Ovary (tissue), 9 donors: Measurements from ENCODE around the gene NR3C1. TPM values are rescaled to one million over a fixed set of nuclear protein-coding genes. Genes with fewer than 3 reads are reported as not detected.

Source experiments
- DNase-seq, 5 donors: peaks; one replicate each; pipeline ENCODE4 v3.0.0-alpha.2; 2019 to 2020
- H3K27ac ChIP-seq, 2 donors: fragments of 200-600 bp; one replicate each; pipeline versions ENCODE4 v1.5.1 to v1.8.0; 2019 to 2022
- H3K27me3 ChIP-seq: fragments of 200-600 bp; one replicate; pipeline ENCODE4 v1.8.0; 2022
- H3K36me3 ChIP-seq: fragments of 200-600 bp; sonication (generic); one replicate; pipeline ENCODE4 v1.5.1; 2019
- H3K4me1 ChIP-seq: one replicate; pipeline ENCODE4 v1.8.1; 2013; ENCODE audit warnings: mild to moderate bottlenecking, moderate library complexity; ENCODE audit not compliant: insufficient read depth
- H3K4me3 ChIP-seq: fragments of 200-600 bp; sonication (generic); one replicate; pipeline ENCODE4 v1.5.1; 2017
- H3K9me3 ChIP-seq, 2 donors: fragments of 200-600 bp in 1 of 2; sonication (generic) in 1 of 2; one replicate each; pipeline versions ENCODE4 v1.5.1 to v1.8.1; 2013 to 2019; ENCODE audit warnings: mild to moderate bottlenecking in 1 of 2, moderate library complexity in 1 of 2
- EP300 ChIP-seq: sonication (generic); formaldehyde crosslinking; IDR thresholded peaks from one replicate; pipeline ENCODE4 v1.6.1; 2017; ENCODE audit warnings: antibody characterized with exemption
- POLR2A ChIP-seq: fragments of 450-650 bp; IDR thresholded peaks from one replicate; pipeline ENCODE4 v1.6.1; 2017; ENCODE audit warnings: antibody characterized with exemption, mild to moderate bottlenecking, moderate library complexity
- WGBS, 3 donors: extraction: QIAGEN DNeasy Blood & Tissue Kit in 1 of 3; methylation state at CpG; one replicate each; pipeline versions ENCODE4 v1.1.5 to v1.1.7; 2013 to 2017; 5-methylcytosine and 5-hydroxymethylcytosine counted together
- intact Hi-C, 4 donors: fragments of 100-400 bp; cut with DNase I; formaldehyde crosslinking; loops; one replicate each; pipeline versions ENCODE4 v1.11.0 to v1.15.1; 2022 to 2023
- polyA plus RNA-seq, 2 donors: library from polyadenylated mRNA; stranded (reverse); fragments of 200-250 nt in 1 of 2; fragments of 350-450 nt in 1 of 2; fragmentation: Illumina TruSeq in 1 of 2; extraction: RNeasy Lipid Tissue Mini Kit (QIAGEN cat#74804) in 1 of 2; gene quantifications; one replicate each; pipeline ENCODE4 v1.2.3, GENCODE V29; 2013 to 2014
- total RNA-seq, 7 donors: library from RNA; depleted of rRNA in 2 of 7; stranded (reverse); fragments of >200 nt in 2 of 7; fragmentation: NEBNext Ultra II Directional in 3 of 7; extraction: Animal tissue kit (Norgen Biotek cat#: 25700) in 3 of 7; gene quantifications; one replicate each; pipeline versions ENCODE4 v1.1.0 to v1.2.4, GENCODE V29; 2016 to 2023
- TF ChIP-seq, protein P1 (sequence below), 3 donors: fragments of 450-650 bp in 2 of 3; fragments of 200-600 bp in 1 of 3; IDR thresholded peaks; one replicate each; pipeline versions ENCODE4 v1.5.1 to v1.8.0; 2016 to 2022; ENCODE audit warnings: antibody characterized with exemption in 3 of 3, mild to moderate bottlenecking in 1 of 3
- donor health status: DM: no; HTN: no; CAD: no; lungs with moderate emphysema.
- donor health status: DM: no; HTN: no; CAD: no.
- donor health status: Bipolar disorder and iron deficiency.
- donor health status: DM: yes; HTN: yes; CAD: no.
- donor health status: DM: no; HTN: no; CAD: no.
- donor health status: DM: yes; HTN: yes; CAD: no.

NR3C1 gene
- total and polyA plus RNA-seq, 9 donors = 15.5 to 54.3 (median 38.4) TPM

DNA sequence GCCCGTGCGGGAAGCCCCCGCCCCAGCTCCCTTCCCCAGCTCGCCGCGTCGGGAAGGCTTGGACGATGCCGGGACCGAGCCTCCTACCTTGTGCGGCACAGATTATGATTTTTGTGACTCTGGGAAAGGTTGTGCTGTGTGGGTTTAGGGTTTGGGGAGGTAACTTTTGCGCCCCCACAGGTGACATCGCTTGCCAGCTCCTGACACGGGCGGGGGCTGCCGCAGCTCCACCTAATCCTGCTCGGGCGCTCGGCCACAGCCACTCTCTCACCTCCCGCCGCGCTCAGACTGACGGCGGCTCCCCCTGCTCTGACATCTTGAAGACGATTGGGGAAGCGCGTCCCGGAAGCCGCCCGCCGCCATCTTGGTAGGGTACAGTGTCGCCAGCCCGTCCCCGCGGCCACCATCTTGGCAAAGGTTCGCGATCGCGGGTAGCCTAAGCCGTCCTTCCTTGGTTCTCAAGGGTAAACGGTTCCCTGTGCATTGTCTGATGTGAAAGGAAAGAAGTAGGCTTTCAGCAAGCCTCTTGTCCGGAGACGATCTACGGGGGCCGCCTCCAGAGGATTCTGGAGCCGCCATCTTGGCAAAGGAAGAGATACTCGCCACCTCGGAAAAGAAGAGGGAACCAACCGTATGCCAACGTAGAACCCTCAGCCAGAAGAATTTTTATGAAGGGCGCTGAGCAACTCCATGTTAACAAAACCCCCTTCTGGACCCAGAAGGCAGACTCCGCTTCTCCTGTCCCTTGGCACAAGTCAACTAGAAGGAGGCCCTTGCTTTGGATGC lies 1.8 kb upstream of the NR3C1 start:
- no peaks in the 10 kb centered on the region for H3K36me3 ChIP-seq
- intact Hi-C loops = loop anchor here in 2 of 4 donors (10.0 kb wide), 2 partner anchors 400 to 790 kb away; no protein-coding TSS in a partner anchor
- no peaks in the 10 kb centered on the region for H3K27me3 ChIP-seq
- H3K27ac ChIP-seq = peak overlapping the region; percentile 79 to 90
- no peak for TF ChIP-seq EP300
- TF ChIP-seq, protein P1, sequence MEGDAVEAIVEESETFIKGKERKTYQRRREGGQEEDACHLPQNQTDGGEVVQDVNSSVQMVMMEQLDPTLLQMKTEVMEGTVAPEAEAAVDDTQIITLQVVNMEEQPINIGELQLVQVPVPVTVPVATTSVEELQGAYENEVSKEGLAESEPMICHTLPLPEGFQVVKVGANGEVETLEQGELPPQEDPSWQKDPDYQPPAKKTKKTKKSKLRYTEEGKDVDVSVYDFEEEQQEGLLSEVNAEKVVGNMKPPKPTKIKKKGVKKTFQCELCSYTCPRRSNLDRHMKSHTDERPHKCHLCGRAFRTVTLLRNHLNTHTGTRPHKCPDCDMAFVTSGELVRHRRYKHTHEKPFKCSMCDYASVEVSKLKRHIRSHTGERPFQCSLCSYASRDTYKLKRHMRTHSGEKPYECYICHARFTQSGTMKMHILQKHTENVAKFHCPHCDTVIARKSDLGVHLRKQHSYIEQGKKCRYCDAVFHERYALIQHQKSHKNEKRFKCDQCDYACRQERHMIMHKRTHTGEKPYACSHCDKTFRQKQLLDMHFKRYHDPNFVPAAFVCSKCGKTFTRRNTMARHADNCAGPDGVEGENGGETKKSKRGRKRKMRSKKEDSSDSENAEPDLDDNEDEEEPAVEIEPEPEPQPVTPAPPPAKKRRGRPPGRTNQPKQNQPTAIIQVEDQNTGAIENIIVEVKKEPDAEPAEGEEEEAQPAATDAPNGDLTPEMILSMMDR (IDR thresholded peaks at IDR 0.05) = peak in 1 of 3 donors; percentile 9
- peak; percentile 23 for TF ChIP-seq POLR2A
- peak; percentile 83 to 92 (median 89) for DNase-seq
- peak overlapping the region; percentile 86 for H3K4me3 ChIP-seq
- 2 to 3% (median 2%) methylated on average over 51 to 52 of the region's 52 CpGs for WGBS, 3 donors
- peaks cover 9% of the 10 kb centered on the region for H3K4me1 ChIP-seq
- H3K9me3 ChIP-seq = no peaks in the 10 kb centered on the region

DNA sequence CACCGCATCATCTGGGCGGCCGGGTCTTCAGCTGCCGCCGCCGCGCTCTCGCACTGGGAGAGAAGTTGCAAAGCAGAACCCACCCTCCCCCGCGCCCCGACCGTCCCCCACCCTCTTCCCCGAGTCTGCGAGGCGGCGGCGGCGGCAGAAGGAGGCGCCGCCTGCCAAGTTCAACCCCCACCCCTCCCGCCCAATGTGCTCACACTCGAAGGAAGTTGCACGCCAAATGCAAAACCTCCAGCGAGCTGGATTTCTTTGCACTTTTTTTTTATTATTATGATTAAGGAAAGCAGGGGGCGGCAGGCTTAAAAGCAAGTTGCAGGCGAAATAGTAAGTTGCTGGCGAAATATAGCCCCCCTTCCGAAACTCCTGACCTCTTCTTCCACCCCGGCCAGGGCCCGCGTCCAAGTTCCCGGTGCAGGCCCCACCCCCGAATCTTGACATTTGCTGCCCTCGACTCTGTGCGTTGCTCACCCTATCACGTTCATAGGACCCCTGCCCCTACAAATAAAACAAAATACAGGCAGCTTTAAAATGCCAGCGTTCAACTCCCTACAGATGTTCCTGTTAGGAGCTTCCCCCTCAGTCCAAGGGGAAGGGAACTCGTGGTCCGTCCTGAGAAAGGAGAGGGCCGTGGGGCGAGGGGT lies 1.1 kb upstream of the NR3C1 start:
- peak overlapping the region; percentile 79 to 90 for H3K27ac ChIP-seq
- no peaks in the 10 kb centered on the region for H3K36me3 ChIP-seq
- H3K9me3 ChIP-seq = no peaks in the 10 kb centered on the region
- intact Hi-C loops = loop anchor here in 2 of 4 donors (5.0 to 10.0 kb wide), 4 partner anchors 382 to 790 kb away; no protein-coding TSS in a partner anchor
- H3K4me3 ChIP-seq = peak overlapping the region; percentile 86
- no peaks in the 10 kb centered on the region for H3K27me3 ChIP-seq
- DNase-seq = peak; percentile 68 to 84 (median 78)
- H3K4me1 ChIP-seq = peaks cover 16% of the 10 kb centered on the region
- TF ChIP-seq EP300 = no peak
- TF ChIP-seq, protein P1 (IDR thresholded peaks at IDR 0.05) = no peak
- TF ChIP-seq POLR2A = no peak
- WGBS, 3 donors = 0% methylated on average over 29 to 41 of the region's 41 CpGs

DNA sequence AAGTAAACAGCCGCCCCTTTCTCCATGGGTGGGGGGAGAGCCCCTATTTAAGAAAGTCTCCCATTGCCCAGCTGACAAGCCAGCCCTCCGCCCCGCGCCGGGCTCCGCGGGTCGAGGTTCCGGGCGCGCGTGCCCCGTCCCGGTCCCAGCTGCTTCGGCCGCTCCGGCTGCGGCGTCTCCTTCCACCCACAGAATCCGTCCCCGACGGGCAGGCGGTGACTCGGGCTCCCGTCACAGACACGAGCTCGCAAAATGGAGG lies 223 bp downstream of the NR3C1 start:
- WGBS, 3 donors = 0 to 1% (median 0%) methylated on average over 27 of the region's 27 CpGs
- no peaks in the 10 kb centered on the region for H3K27me3 ChIP-seq
- peak overlapping the region; percentile 79 to 90 for H3K27ac ChIP-seq
- peaks cover 16% of the 10 kb centered on the region for H3K4me1 ChIP-seq
- no peak for DNase-seq
- intact Hi-C loops = loop anchor here in 2 of 4 donors (5.0 to 10.0 kb wide), 4 partner anchors 381 to 788 kb away; no protein-coding TSS in a partner anchor
- H3K4me3 ChIP-seq = peak overlapping the region; percentile 86
- no peaks in the 10 kb centered on the region for H3K36me3 ChIP-seq
- H3K9me3 ChIP-seq = no peaks in the 10 kb centered on the region
- TF ChIP-seq POLR2A = no peak
- TF ChIP-seq, protein P1 (IDR thresholded peaks at IDR 0.05) = no peak
- no peak for TF ChIP-seq EP300

DNA sequence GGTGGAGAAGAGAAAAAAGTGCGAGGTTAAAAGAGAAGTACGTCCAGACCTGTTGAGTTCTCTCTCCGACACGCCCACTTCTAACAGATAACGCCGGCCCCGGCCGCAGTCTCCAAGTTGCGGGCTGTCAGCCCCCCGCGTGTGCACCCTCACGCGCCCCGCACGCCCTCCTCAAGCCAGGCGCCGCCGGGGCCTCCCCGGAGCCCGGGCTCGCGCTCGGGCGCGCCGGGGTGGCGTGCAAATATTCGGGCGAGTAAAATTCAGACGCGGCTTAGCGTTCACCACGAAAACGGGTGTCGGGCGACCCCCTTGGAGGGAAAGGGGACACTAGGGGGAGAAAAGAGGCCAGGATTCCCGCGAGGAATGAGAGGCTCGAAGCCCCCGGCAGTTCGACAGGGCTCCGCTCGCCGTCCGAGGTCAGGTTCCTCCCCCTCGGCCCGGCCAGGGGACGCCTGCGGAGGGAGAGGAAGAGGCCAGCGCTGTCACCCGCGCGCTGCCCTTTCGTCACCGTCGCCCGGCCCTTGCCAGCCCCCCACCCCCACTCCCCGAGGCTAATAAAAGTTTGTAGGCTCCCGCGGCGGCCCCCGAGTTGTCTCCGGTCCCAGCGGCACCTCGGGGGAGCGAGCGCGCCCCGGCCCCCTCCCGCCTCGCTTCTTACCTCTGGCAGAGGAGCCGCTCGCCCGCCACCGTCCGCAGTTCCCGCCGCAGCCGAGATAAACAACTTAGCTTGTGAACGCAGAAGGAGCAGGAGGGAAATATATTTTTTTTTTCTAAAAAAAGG lies 743 bp downstream of the NR3C1 start:
- Histone ChIP-seq H3K36me3 (no peaks in the 10 kb centered on the region), H3K9me3 (no peaks in the 10 kb centered on the region), H3K27ac (peak overlapping the region; percentile 79 to 90), H3K27me3 (no peaks in the 10 kb centered on the region), H3K4me1 (peaks cover 16% of the 10 kb centered on the region), H3K4me3 (peak overlapping the region; percentile 86)
- TF ChIP-seq EP300 (no peak), POLR2A (no peak)
- TF ChIP-seq, protein P1 (IDR thresholded peaks at IDR 0.05) = no peak
- 0 to 1% (median 1%) methylated on average over 63 to 80 of the region's 80 CpGs for WGBS, 3 donors
- intact Hi-C loops = loop anchor here in 2 of 4 donors (5.0 to 10.0 kb wide), 4 partner anchors 380 to 788 kb away; no protein-coding TSS in a partner anchor
- peak; percentile 39 to 76 (median 65) for DNase-seq
